CD4-positive, alpha-beta T cell (primary cell): ENCODE data around the gene SERPINB12. TPM values are rescaled to one million over a fixed set of nuclear protein-coding genes. Genes with fewer than 3 reads are reported as not detected.

Source experiments
- ATAC-seq: fragments of 200-7000 bp; cut with Tn5 transposase; one replicate; pipeline ENCODE4 v1.10.0; 2022; ENCODE audit warnings: mild to moderate bottlenecking; ENCODE audit not compliant: poor library complexity
- CTCF ChIA-PET: fragments of 350-600 bp; sonication (Branson Sonifier 250); formaldehyde crosslinking; loops from one replicate; lab custom pipeline; 2021; ENCODE audit warnings: antibody characterized with exemption, inconsistent platforms; lab: Charles Lee
- POLR2A ChIA-PET: fragments of 350-600 bp; sonication (Branson Sonifier 250); formaldehyde crosslinking; loops from one replicate; lab custom pipeline; 2021; ENCODE audit warnings: antibody characterized with exemption, inconsistent platforms; lab: Charles Lee
- DNase-seq, 14 experiments: peaks; one replicate each; pipeline ENCODE4 v3.0.0-alpha.2; 2013 to 2020; ENCODE audit warnings: mixed read lengths in 2 of 14
- H3K27ac ChIP-seq, 2 donors: one replicate each; pipeline versions ENCODE4 v1.5.1 to v1.7.0; 2013; ENCODE audit warnings: low read length in 2 of 2, low read depth in 1 of 2, mild to moderate bottlenecking in 1 of 2
- H3K27me3 ChIP-seq, 2 experiments: 1 replicate in 1 of 2; 2 replicates in 1 of 2; pipeline versions ENCODE4 v1.6.1 to v1.7.0; 2013; ENCODE audit warnings: low read length in 2 of 2, control low read depth in 1 of 2, mild to moderate bottlenecking in 1 of 2, moderate library complexity in 1 of 2; ENCODE audit not compliant: insufficient read depth in 2 of 2, control insufficient read depth in 1 of 2
- H3K36me3 ChIP-seq: one replicate; pipeline ENCODE4 v1.6.1; 2013; ENCODE audit warnings: low read length, control low read depth; ENCODE audit not compliant: insufficient read depth
- H3K4me1 ChIP-seq: one replicate; pipeline ENCODE4 v1.6.1; 2013; ENCODE audit warnings: low read length, control low read depth; ENCODE audit not compliant: insufficient read depth
- H3K4me3 ChIP-seq: one replicate; pipeline ENCODE4 v1.5.1; 2013; ENCODE audit warnings: mild to moderate bottlenecking, low read length, moderate library complexity
- H3K9me3 ChIP-seq, 2 experiments: 1 replicate in 1 of 2; 2 replicates in 1 of 2; pipeline versions ENCODE4 v1.6.1 to v1.7.0; 2013; ENCODE audit warnings: low read length in 2 of 2, mild to moderate bottlenecking in 2 of 2, control low read depth in 1 of 2, moderate library complexity in 1 of 2; ENCODE audit not compliant: control insufficient read depth in 1 of 2, insufficient read depth in 1 of 2
- H3K27ac Mint-ChIP-seq: one replicate; pipeline ENCODE4 v1.8.0; 2020; ENCODE audit warnings: mixed read lengths
- H3K27me3 Mint-ChIP-seq: one replicate; pipeline ENCODE4 v1.8.0; 2021; ENCODE audit warnings: mixed read lengths
- H3K36me3 Mint-ChIP-seq: one replicate; pipeline ENCODE4 v1.8.0; 2021; ENCODE audit warnings: low read depth, mixed read lengths
- H3K4me1 Mint-ChIP-seq: one replicate; pipeline ENCODE4 v1.8.0; 2021; ENCODE audit warnings: low read depth, mixed read lengths
- H3K4me3 Mint-ChIP-seq: one replicate; pipeline ENCODE4 v1.8.0; 2020; ENCODE audit warnings: mild to moderate bottlenecking, mixed read lengths
- H3K9me3 Mint-ChIP-seq: one replicate; pipeline ENCODE4 v1.8.0; 2020; ENCODE audit warnings: mixed read lengths
- CTCF ChIP-seq: fragments of 200-600 bp; IDR thresholded peaks from one replicate; pipeline ENCODE4 v1.8.0; 2022; ENCODE audit warnings: antibody characterized with exemption, mild to moderate bottlenecking
- intact Hi-C, 2 experiments: fragments of 100-400 bp; cut with DNase I in 1 of 2; cut with micrococcal nuclease in 1 of 2; formaldehyde crosslinking; loops; one replicate each; pipeline versions ENCODE4 v1.15.1 to v1.9.0; 2023 to 2025; cut with DNase I, micrococcal nuclease
- total RNA-seq, 174 experiments: library from RNA in 2 of 174; stranded (reverse) in 2 of 174; gene quantifications; one replicate each; pipeline ENCODE4 v1.2.3 and lab custom pipeline; 2021 to 2026

SERPINB12 gene
- total RNA-seq, 2 experiments from 2014 or later, result not detected

- intact Hi-C loops, result no loop called here
- Mint-ChIP-seq H3K27me3 (peaks cover 54% of the 10 kb centered on the region), H3K27ac (no peak overlapping the region), H3K36me3 (no peaks in the 10 kb centered on the region), H3K4me1 (no peaks in the 10 kb centered on the region), H3K9me3 (no peaks in the 10 kb centered on the region), H3K4me3 (no peak overlapping the region)
- ChIA-PET POLR2A (no interaction called here), CTCF (interaction anchor here (1.2 kb wide), 1 partner anchor 14 kb away, joined by 3 read pairs; no protein-coding TSS in a partner anchor)
- Histone ChIP-seq H3K9me3 (no peaks in the 10 kb centered on the region), H3K4me3 (no peak overlapping the region), H3K27me3 (peaks cover 7 to 11% of the 10 kb centered on the region in 2 experiments), H3K27ac (no peak overlapping the region), H3K4me1 (no peaks in the 10 kb centered on the region), H3K36me3 (no peaks in the 10 kb centered on the region)
- TF ChIP-seq CTCF, result no peak
- DNase-seq (peak in 2 of 14 experiments; percentile 2 to 17), ATAC-seq (no peak)
These were observed 30.9 kb upstream of the SERPINB12 start for GRCh38 chr18:63511285-63511684.

- ChIA-PET POLR2A (no interaction called here), CTCF (no interaction called here)
- intact Hi-C loops, result no loop called here
- no peak for TF ChIP-seq CTCF
- Histone ChIP-seq H3K36me3 (no peaks in the 10 kb centered on the region), H3K27me3 (peaks cover 3 to 7% of the 10 kb centered on the region in 2 experiments), H3K9me3 (no peaks in the 10 kb centered on the region), H3K4me3 (no peak overlapping the region), H3K4me1 (no peaks in the 10 kb centered on the region), H3K27ac (no peak overlapping the region)
- Mint-ChIP-seq H3K36me3 (no peaks in the 10 kb centered on the region), H3K4me3 (no peak overlapping the region), H3K9me3 (no peaks in the 10 kb centered on the region), H3K4me1 (peaks cover 5% of the 10 kb centered on the region), H3K27ac (no peak overlapping the region), H3K27me3 (peaks cover 42% of the 10 kb centered on the region)
- DNase-seq, result no peak
- no peak for ATAC-seq
These were observed 27.8 kb upstream of the SERPINB12 start for GRCh38 chr18:63514326-63514725.

GRCh38 chr18:63514888-63515678 lies 27.1 kb upstream of the SERPINB12 start:
- DNase-seq (no peak), ATAC-seq (no peak)
- H3K4me1 Mint-ChIP-seq, result peaks cover 5% of the 10 kb centered on the region
- POLR2A ChIA-PET, result no interaction called here
- TF ChIP-seq CTCF, result no peak
- H3K27me3 Mint-ChIP-seq, result peaks cover 38% of the 10 kb centered on the region
- no peaks in the 10 kb centered on the region for H3K36me3 ChIP-seq
- no peak overlapping the region for H3K27ac Mint-ChIP-seq
- no peak overlapping the region for H3K4me3 ChIP-seq
- H3K27me3 ChIP-seq, result peaks cover 3 to 7% of the 10 kb centered on the region in 2 experiments
- no peaks in the 10 kb centered on the region for H3K4me1 ChIP-seq
- intact Hi-C loops, result no loop called here
- H3K4me3 Mint-ChIP-seq, result no peak overlapping the region
- H3K36me3 Mint-ChIP-seq, result no peaks in the 10 kb centered on the region
- H3K9me3 ChIP-seq, result no peaks in the 10 kb centered on the region
- no peak overlapping the region for H3K27ac ChIP-seq
- H3K9me3 Mint-ChIP-seq, result no peaks in the 10 kb centered on the region
- CTCF ChIA-PET, result no interaction called here
